CD4-positive, alpha-beta T cell treated with Interleukin-1 beta for 1 hour (primary cell): ENCODE results near the gene ANKRD63.

ENCODE experiments used
- DNase-seq, 2 donors: peaks; one replicate each; pipeline ENCODE4 v3.0.0-alpha.2; 2020 to 2022

ANKRD63 gene

GRCh38 chr15:40254452-40254851, 28.4 kb downstream of the ANKRD63 start:
- no peak for DNase-seq

GRCh38 chr15:40253167-40253790, 29.6 kb downstream of the ANKRD63 start:
- no peak for DNase-seq

GRCh38 chr15:40252438-40253166, 30.3 kb downstream of the ANKRD63 start:
- DNase-seq: no peak

GRCh38 chr15:40252141-40252437, 30.8 kb downstream of the ANKRD63 start:
- DNase-seq: no peak

- DNase-seq: no peak
Measured at GRCh38 chr15:40251486-40252140, 31.3 kb downstream of the ANKRD63 start.

GRCh38 chr15:40250771-40251483, 31.9 kb downstream of the ANKRD63 start:
- DNase-seq: no peak

GRCh38 chr15:40250304-40250656, 32.6 kb downstream of the ANKRD63 start:
- DNase-seq: no peak

GRCh38 chr15:40249477-40250303, 33.2 kb downstream of the ANKRD63 start:
- DNase-seq: no peak

GRCh38 chr15:40248006-40248783, 34.7 kb downstream of the ANKRD63 start:
- DNase-seq: no peak

- no peak for DNase-seq
Measured at GRCh38 chr15:40247406-40247971, 35.4 kb downstream of the ANKRD63 start.

- no peak for DNase-seq
Measured at GRCh38 chr15:40246496-40247280, 36.2 kb downstream of the ANKRD63 start.

- no peak for DNase-seq
Measured at GRCh38 chr15:40245666-40246450, 37.0 kb downstream of the ANKRD63 start.

- no peak for DNase-seq
Measured at GRCh38 chr15:40244961-40245523, 37.8 kb downstream of the ANKRD63 start.

- no peak for DNase-seq
Measured at GRCh38 chr15:40243126-40243810, 39.6 kb downstream of the ANKRD63 start.

GRCh38 chr15:40242601-40243000, 40.3 kb downstream of the ANKRD63 start:
- no peak for DNase-seq

GRCh38 chr15:40242213-40242599, 40.7 kb downstream of the ANKRD63 start:
- DNase-seq: no peak

GRCh38 chr15:40241269-40242212, 41.3 kb downstream of the ANKRD63 start:
- no peak for DNase-seq
